Measurements from ENCODE around the gene C1QB.

The C1QB gene

DNA sequence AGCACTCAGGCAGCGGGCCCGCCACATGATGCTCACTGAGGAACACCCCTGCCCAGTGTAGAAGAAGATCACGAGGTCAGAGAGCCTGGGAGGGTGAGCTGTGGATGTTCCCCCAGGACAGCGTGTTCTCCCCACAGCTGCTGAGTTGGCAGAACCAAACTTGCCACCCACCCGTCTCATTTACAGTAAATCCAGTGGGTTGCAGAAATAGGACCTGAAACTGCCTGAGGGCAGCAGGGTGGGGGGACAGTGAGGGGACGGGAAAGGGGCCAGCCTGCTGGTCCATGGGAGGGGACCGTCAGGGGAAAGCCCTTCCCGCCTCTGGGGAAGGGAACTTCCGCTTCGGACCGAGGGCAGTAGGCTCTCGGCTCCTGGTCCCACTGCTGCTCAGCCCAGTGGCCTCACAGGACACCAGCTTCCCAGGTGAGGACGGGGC lies at the start of gene C1QB:
Gene C1QB, plus strand, starts transcription at position 356 of the 436 bp plus-strand sequence. CDS start 6,227 bp downstream, outside the sequence.
- DNase-seq (ENCODE audit: low spot score): no peak

GRCh38 chr1:22606161-22606560 lies 46.9 kb upstream of the C1QB start:
- DNase-seq (ENCODE audit: low spot score): no peak

GRCh38 chr1:22607154-22607553 lies 45.9 kb upstream of the C1QB start:
- DNase-seq (ENCODE audit: low spot score): no peak

- DNase-seq (ENCODE audit: low spot score): no peak
Measured at GRCh38 chr1:22608361-22608760, 44.7 kb upstream of the C1QB start.

GRCh38 chr1:22609291-22609690 lies 43.7 kb upstream of the C1QB start:
- DNase-seq (ENCODE audit: low spot score): no peak

DNA sequence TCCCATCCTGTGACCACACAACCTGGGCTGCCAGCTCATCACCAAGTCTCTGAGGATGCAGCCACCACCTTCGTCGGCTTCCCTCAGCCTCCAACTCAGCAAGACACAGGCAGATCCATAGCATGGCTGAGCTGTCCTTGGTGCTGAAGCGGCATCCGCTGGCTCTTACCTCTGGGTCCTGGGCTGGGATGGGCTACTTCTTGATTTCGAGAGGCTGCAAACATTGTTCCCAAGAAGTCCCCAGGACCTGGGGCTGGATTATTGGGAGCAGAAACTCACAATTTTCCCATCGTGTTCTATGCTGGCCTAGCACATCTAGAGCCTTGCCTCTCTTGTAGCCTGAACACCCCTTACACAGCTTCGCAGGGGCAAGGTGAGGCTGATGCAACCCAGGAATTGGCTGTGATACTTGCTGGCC lies 41.5 kb upstream of the C1QB start:
- DNase-seq (ENCODE audit: low spot score): no peak

DNA sequence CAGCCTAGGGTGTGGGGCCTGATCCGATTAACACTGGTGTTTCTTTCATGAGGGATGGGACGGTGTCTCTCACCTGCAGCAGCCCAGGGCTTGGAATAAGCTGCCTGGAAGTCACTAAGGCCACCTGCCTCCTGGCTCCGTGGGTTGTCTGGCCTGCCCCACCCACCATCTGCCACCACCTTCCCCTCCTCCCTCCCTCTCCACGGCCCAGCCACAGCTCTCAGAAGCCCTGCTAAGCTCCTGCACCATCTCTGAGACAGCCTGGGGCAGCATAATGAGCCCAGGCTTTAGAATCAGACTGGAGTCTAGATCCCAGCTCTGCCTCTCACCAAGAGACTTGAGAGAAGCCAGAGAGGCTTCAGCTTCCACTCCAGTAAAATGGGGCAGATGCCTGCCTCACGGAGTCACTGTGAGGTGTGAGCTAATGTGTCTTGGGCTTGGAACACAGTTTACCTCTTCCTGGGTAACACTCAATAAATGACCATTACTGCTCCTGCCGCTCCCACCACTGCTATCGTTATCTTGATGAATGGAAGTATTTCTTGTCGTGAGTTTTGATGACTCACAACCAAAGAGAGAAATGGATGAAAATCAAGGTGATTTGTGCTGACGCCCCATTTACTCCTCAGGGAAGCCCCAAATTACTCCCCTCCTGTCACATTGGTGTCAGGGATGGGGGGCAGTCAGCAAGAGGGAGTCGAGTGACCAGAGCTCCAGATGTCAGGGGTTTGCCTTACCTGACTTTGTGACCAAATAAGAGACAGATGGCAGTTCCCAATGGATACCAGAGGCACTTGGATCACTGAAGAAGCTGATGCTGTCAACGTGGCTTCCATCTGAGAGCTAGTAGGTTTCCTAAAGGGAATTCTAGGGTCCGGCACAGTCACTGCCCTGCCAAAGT lies 40.1 kb upstream of the C1QB start:
- DNase-seq (ENCODE audit: low spot score): no peak

DNA sequence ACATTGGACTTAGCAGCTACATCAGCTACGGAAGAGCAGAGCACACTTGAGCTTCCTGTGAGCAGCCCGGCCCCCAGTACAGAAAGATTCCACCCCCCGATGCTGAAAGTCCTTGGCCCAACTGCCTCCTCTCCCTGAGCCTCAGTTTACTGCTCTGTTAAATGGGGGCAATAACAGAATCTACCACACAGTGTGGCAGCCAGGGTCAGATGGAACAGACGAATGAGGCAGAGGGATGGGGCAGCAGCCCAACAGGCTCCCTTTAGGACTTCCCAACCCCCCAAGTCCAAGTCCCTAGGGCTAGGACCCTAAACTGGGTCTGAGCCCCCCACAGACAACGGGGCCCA lies 39.5 kb upstream of the C1QB start:
- DNase-seq (ENCODE audit: low spot score): no peak

DNA sequence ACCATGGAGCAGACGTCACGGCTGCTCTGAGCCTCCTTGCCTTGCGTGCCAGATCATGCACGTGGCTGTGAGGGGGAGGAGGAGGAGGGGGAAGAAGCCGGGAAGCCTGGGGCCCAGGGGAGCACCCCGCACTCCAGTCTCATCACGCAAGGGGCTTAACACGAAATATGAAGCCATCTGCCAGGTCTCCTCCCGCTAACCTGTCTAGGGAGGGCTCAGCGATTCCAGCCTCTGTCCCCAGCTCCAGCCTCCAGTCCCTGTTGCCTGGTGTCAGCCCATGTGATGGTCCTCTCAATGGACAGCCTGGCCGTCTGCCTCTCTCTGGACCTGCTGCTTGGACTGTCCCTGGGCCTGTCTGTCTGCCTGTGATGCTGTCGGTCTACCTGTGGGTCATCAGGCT lies 39.1 kb upstream of the C1QB start:
- no peak for DNase-seq (ENCODE audit: low spot score)

GRCh38 chr1:22615886-22616285 lies 37.1 kb upstream of the C1QB start:
- DNase-seq (ENCODE audit: low spot score): no peak

- DNase-seq (ENCODE audit: low spot score): no peak
Measured at GRCh38 chr1:22616571-22616970, 36.5 kb upstream of the C1QB start.

GRCh38 chr1:22618056-22618455 lies 35.0 kb upstream of the C1QB start:
- DNase-seq (ENCODE audit: low spot score): no peak

DNA sequence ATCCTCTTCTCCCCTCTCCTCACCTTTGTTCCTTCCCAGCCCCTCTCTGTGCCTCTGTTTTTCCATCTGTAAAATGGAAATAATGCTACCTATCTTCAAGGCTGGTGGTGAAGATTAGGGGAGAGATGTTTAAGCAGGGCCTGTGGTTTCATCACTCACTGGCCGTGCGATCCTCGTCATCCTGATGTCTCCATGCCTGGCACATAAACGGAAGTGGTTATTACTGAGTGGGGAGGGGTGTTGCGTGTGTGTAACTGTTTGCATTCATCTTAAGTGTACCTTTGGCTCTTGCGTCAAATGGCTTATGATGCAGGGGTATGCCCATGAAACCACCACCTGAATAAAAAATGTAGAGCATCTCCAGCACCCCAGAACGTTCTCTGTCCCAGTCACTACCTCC lies 33.8 kb upstream of the C1QB start:
- no peak for DNase-seq (ENCODE audit: low spot score)

DNA sequence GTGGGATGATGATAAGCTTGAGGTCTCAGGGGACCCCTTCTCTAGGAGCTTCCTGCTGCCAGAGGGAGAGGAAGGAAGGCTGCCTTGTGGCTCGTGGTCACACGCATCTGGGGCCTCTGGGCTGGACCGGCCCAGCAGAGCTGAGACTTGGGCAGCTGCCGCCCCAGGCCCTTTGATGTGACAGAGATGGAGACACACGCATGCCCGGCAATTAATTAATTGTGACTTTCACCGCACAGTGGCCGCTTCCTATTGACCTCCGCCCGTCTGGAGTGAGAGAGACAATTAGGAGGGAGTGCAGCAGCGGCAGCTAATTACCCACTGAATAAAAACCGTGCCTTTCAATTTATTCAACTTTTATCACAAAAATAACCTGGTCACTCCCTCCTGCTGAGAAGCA lies 33.2 kb upstream of the C1QB start:
- no peak for DNase-seq (ENCODE audit: low spot score)

DNA sequence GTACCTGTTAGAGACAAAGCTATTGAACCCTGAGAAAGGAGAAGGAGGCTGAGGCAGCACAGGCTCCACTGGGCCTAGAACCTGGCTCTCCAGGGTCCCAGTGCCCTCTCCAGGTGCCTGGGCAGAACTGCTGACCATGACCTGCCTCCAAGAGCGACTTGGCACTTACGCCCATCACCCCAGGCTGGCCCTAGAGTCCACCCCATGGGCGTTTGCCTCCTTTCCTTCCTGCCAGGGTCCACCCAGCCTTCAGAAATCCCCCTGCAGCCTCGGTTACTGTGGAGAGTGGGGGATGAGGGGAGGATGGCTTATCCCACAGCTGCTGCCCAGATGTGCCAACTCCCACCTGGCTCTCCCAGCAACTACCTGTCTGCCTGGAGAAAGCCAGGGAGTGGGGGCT lies 31.3 kb upstream of the C1QB start:
- no peak for DNase-seq (ENCODE audit: low spot score)

DNA sequence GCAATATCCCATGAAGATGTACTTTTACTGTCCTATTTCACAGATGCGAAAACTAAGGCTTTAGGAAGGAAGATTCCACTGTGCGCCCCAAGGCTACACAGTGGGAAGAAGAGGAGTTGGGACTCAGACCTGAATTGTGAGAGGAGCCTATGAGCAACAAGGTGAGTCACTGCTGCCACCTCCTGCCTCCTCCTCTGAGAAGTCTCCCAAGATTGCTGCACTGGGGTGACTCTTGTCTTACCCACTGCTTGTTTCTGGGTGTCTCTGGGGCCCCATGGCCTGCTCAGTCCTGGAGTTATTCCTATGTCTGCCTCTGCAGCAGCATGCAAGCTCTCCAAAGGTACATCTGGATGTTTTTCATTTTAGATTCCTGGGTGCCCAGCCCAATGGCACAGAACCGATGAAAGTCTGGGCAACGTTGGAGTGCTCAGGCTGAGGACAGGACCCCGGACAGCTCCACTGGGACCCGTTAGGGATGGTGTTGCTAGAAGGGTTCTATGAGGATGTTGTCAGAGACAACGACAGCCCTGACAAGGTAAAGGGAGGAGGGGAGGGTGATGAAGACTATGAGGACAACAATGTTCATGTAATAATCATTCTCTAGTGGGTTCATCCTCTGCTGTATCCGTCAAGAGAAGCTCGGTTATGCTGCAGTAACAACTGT lies 27.6 kb upstream of the C1QB start:
- no peak for DNase-seq (ENCODE audit: low spot score)

DNA sequence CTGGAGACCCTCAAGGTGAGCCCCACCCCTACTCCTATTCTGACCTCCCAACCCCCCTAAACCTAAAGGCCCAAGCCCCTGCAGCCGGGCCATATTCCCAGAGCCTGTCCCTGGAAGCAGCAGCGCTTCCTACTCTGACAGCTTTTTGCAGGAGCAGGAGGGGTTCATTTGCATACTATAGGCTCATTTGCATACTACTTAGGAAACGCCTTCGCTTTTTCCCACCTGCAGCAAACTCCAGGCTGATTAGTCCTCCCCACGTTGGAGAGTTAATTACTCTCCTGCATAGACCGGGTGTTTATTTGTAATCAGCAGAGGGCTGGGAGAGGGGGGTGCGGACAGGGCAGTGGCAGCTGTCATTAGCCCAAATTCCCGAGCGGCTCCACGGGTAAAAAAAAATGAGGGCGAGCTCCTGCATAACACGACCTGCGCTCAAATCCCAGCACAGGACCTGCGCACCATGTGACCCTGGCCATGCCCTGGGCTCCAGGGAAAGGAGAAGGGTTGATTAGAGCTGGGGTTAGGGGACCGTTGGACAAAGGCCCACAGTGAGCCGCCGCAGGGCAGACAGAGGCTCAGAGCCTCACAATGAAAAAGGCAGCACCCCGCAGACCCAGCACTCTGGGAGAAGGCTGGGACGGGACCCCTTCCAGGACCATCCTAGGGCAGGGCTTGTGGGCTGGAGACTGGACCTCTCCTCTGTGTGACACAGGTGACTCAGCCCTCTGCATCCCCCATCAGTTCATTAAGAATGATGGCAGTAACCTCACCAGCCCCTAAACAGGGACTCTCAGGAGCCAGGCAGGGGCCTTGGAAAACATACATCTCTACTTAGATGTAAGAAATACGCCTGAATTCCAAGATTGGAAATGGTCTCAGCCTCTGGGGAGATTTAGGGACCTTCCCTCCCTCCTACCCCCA lies 26.5 kb upstream of the C1QB start:
- no peak for DNase-seq (ENCODE audit: low spot score)

- no peak for DNase-seq (ENCODE audit: low spot score)
Measured at GRCh38 chr1:22627331-22627730, 25.7 kb upstream of the C1QB start.

- DNase-seq (ENCODE audit: low spot score): no peak
Measured at GRCh38 chr1:22628698-22629444, 24.2 kb upstream of the C1QB start.

GRCh38 chr1:22629886-22630285 lies 23.1 kb upstream of the C1QB start:
- DNase-seq (ENCODE audit: low spot score): no peak

DNA sequence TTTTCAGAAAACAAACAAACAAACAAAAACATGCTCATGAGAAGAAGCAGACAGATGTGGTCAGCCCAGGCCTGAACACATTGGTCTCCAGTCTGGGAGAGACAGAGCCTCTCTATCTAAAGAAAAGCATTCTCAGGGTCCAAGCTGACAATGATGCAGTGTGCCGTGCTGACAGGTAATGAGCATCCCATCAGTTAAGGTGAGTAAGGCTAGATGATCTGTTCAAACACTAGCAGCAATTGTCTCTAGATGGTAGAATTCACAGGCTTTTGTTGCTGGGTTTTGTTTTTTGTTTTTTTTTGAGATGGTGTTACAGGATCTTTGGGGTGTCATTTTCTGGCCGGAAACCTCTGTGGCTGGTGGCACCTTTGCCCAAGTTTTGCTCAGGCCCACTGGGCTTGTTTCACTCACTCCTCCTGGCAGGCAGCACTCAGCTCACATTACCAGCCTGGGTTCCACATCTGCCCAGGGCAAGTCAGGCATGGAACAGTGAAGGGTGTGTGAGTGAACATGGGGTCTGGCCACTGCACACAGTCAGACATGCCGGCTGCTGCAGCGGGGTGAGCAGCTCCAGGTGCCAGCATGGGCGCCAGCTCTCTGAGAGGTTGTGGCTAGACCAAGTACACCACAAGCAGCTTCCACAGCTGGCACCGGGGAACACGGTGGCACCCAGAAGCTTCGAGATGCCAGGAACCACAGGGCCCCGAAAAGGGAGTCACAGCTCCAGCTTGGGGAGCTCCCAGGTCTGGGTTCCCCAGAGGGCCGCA lies 19.2 kb upstream of the C1QB start:
- DNase-seq (ENCODE audit: low spot score): no peak

Data from hematopoietic multipotent progenitor cell treated with erythropoietin and hydrocortisone succinate and interleukin-3 and kit ligand, for 17 days (in vitro differentiated cells).